ENCODE measurements around the gene CFAP77.

Gene CFAP77

DNA sequence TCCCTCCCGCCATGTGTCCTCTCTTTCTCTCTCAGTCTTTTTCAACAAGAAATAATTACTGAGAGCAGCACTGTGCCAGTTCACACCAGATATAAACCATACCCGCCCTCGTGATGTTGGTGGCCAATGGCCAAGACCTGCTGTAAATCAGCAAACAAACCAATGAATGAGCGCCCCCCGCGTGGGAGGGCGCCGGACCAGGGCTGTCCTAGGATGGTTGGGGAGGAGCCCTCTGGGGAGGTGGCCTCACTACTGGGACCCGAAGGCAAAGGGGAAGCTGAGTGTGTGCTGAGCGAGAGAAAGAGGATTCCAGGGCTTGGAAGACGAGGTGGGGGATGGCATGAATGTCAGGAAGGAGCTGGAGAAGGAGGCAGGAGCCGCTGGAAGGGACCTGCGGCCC is 121.2 kb downstream of the CFAP77 start:
- H3K36me3 ChIP-seq (ENCODE audit: control insufficient read depth in 1 of 2, insufficient read depth in 2 of 2, low read length in 2 of 2): no peaks in the 10 kb centered on the region
- H3K9ac ChIP-seq (ENCODE audit: low read depth in 1 of 2, low read length in 2 of 2): no peak overlapping the region
- no peak overlapping the region for H3K27ac ChIP-seq (ENCODE audit: low read depth, low read length)
- no peaks in the 10 kb centered on the region for H3K9me3 ChIP-seq (ENCODE audit: control insufficient read depth in 1 of 2, low read length in 2 of 2)
- H3K27me3 ChIP-seq (ENCODE audit: control insufficient read depth in 1 of 2, insufficient read depth in 2 of 2, low read length in 2 of 2): peaks cover 0 to 6% of the 10 kb centered on the region in 2 donors
- H3K4me3 ChIP-seq (ENCODE audit: low read depth in 1 of 2, low read length in 2 of 2): no peak overlapping the region
- H3K4me1 ChIP-seq (ENCODE audit: control insufficient read depth in 1 of 2, insufficient read depth in 2 of 2, low read length in 2 of 2): no peaks in the 10 kb centered on the region

GRCh38 chr9:132531710-132532570 is 121.9 kb downstream of the CFAP77 start:
- Histone ChIP-seq H3K27ac (ENCODE audit: low read depth, low read length) (no peak overlapping the region), H3K9me3 (ENCODE audit: control insufficient read depth in 1 of 2, low read length in 2 of 2) (no peaks in the 10 kb centered on the region), H3K27me3 (ENCODE audit: control insufficient read depth in 1 of 2, insufficient read depth in 2 of 2, low read length in 2 of 2) (peaks cover 0 to 6% of the 10 kb centered on the region in 2 donors), H3K36me3 (ENCODE audit: control insufficient read depth in 1 of 2, insufficient read depth in 2 of 2, low read length in 2 of 2) (no peaks in the 10 kb centered on the region), H3K9ac (ENCODE audit: low read depth in 1 of 2, low read length in 2 of 2) (no peak overlapping the region), H3K4me3 (ENCODE audit: low read depth in 1 of 2, low read length in 2 of 2) (no peak overlapping the region), H3K4me1 (ENCODE audit: control insufficient read depth in 1 of 2, insufficient read depth in 2 of 2, low read length in 2 of 2) (no peaks in the 10 kb centered on the region)

DNA sequence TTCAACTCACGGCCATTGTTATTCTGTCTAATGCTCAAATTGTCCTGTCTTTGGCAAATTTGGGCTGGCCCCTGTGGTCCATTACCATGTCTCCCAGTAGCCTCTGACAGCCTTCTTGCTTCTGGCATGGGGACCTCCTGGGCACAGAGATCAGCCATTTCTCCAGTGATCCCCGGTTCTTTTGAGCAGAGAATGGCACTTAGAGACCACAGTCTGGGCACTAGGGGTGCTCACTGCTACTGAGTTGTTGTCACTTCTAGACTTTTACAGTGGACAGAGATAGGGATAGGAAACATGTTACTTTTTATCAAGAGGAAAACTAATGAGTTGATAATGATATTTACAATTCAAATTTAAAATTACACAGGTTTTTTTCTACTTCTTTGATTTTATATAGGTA is 124.8 kb downstream of the CFAP77 start:
- H3K4me3 ChIP-seq (ENCODE audit: low read depth in 1 of 2, low read length in 2 of 2): no peak overlapping the region

DNA sequence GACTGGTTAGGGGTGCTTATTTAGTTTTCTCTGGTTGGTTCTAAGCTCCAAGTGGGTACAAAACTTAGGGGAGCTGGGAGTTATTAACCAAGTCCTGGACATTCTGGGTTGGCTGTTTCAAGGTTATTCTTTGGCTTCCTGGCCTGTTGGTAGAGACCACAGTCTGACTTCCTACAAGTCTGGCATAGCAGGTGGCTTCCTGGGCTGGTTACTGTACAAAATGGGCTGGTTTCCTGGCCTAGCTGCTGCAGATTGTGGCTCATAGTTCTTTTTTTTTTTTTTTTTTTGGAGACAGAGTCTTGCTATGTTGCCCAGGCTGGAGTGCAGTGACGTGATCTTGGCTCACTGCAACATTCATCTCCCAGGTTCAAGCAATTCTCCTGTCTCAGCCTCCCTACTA is 126.1 kb downstream of the CFAP77 start:
- Histone ChIP-seq H3K9ac (ENCODE audit: low read depth in 1 of 2, low read length in 2 of 2) (no peak overlapping the region), H3K27ac (ENCODE audit: low read depth, low read length) (no peak overlapping the region), H3K9me3 (ENCODE audit: control insufficient read depth in 1 of 2, low read length in 2 of 2) (no peaks in the 10 kb centered on the region), H3K27me3 (ENCODE audit: control insufficient read depth in 1 of 2, insufficient read depth in 2 of 2, low read length in 2 of 2) (peaks cover 0 to 6% of the 10 kb centered on the region in 2 donors), H3K4me3 (ENCODE audit: low read depth in 1 of 2, low read length in 2 of 2) (no peak overlapping the region), H3K4me1 (ENCODE audit: control insufficient read depth in 1 of 2, insufficient read depth in 2 of 2, low read length in 2 of 2) (no peaks in the 10 kb centered on the region), H3K36me3 (ENCODE audit: control insufficient read depth in 1 of 2, insufficient read depth in 2 of 2, low read length in 2 of 2) (no peaks in the 10 kb centered on the region)

More for the DNA sequence above, 124.8 kb downstream of the CFAP77 start:
- peaks cover 0 to 6% of the 10 kb centered on the region in 2 donors for H3K27me3 ChIP-seq (ENCODE audit: control insufficient read depth in 1 of 2, insufficient read depth in 2 of 2, low read length in 2 of 2)
- no peak overlapping the region for H3K9ac ChIP-seq (ENCODE audit: low read depth in 1 of 2, low read length in 2 of 2)
- H3K9me3 ChIP-seq (ENCODE audit: control insufficient read depth in 1 of 2, low read length in 2 of 2): no peaks in the 10 kb centered on the region
- no peaks in the 10 kb centered on the region for H3K4me1 ChIP-seq (ENCODE audit: control insufficient read depth in 1 of 2, insufficient read depth in 2 of 2, low read length in 2 of 2)
- no peak overlapping the region for H3K27ac ChIP-seq (ENCODE audit: low read depth, low read length)
- no peaks in the 10 kb centered on the region for H3K36me3 ChIP-seq (ENCODE audit: control insufficient read depth in 1 of 2, insufficient read depth in 2 of 2, low read length in 2 of 2)

GRCh38 chr9:132537352-132537751 is 127.3 kb downstream of the CFAP77 start:
- no peaks in the 10 kb centered on the region for H3K36me3 ChIP-seq (ENCODE audit: control insufficient read depth in 1 of 2, insufficient read depth in 2 of 2, low read length in 2 of 2)
- no peaks in the 10 kb centered on the region for H3K4me1 ChIP-seq (ENCODE audit: control insufficient read depth in 1 of 2, insufficient read depth in 2 of 2, low read length in 2 of 2)
- no peak overlapping the region for H3K27ac ChIP-seq (ENCODE audit: low read depth, low read length)
- no peaks in the 10 kb centered on the region for H3K27me3 ChIP-seq (ENCODE audit: control insufficient read depth in 1 of 2, insufficient read depth in 2 of 2, low read length in 2 of 2)
- H3K9ac ChIP-seq (ENCODE audit: low read depth in 1 of 2, low read length in 2 of 2): no peak overlapping the region
- H3K4me3 ChIP-seq (ENCODE audit: low read depth in 1 of 2, low read length in 2 of 2): no peak overlapping the region
- H3K9me3 ChIP-seq (ENCODE audit: control insufficient read depth in 1 of 2, low read length in 2 of 2): no peaks in the 10 kb centered on the region

- Histone ChIP-seq H3K36me3 (ENCODE audit: control insufficient read depth in 1 of 2, insufficient read depth in 2 of 2, low read length in 2 of 2) (no peaks in the 10 kb centered on the region), H3K4me1 (ENCODE audit: control insufficient read depth in 1 of 2, insufficient read depth in 2 of 2, low read length in 2 of 2) (no peaks in the 10 kb centered on the region), H3K27ac (ENCODE audit: low read depth, low read length) (no peak overlapping the region), H3K4me3 (ENCODE audit: low read depth in 1 of 2, low read length in 2 of 2) (no peak overlapping the region), H3K9ac (ENCODE audit: low read depth in 1 of 2, low read length in 2 of 2) (no peak overlapping the region), H3K9me3 (ENCODE audit: control insufficient read depth in 1 of 2, low read length in 2 of 2) (no peaks in the 10 kb centered on the region), H3K27me3 (ENCODE audit: control insufficient read depth in 1 of 2, insufficient read depth in 2 of 2, low read length in 2 of 2) (no peaks in the 10 kb centered on the region)
Measured at GRCh38 chr9:132538071-132538470, 128.1 kb downstream of the CFAP77 start.

DNA sequence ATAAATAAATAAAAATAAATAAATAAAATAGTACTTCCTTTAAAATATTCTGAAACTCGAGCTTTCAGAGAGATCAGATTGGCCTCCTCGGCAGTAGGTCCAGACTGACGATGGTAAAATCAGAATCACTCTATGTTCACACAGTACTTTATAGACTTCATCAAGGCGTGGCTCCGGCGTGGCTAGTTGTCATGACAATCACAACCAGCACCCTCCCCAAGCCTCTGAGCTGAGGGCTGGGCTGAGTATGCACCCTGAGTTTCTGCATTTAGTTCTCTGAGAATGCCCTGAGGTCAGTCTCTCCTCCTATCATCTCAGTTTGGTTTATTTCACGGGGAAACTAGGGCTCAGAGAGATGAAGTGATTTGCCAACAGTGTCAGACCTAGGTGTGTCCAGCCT is 129.1 kb downstream of the CFAP77 start:
- Histone ChIP-seq H3K27ac (ENCODE audit: low read depth, low read length) (no peak overlapping the region), H3K9me3 (ENCODE audit: control insufficient read depth in 1 of 2, low read length in 2 of 2) (no peaks in the 10 kb centered on the region), H3K36me3 (ENCODE audit: control insufficient read depth in 1 of 2, insufficient read depth in 2 of 2, low read length in 2 of 2) (no peaks in the 10 kb centered on the region), H3K27me3 (ENCODE audit: control insufficient read depth in 1 of 2, insufficient read depth in 2 of 2, low read length in 2 of 2) (no peaks in the 10 kb centered on the region), H3K9ac (ENCODE audit: low read depth in 1 of 2, low read length in 2 of 2) (no peak overlapping the region), H3K4me1 (ENCODE audit: control insufficient read depth in 1 of 2, insufficient read depth in 2 of 2, low read length in 2 of 2) (no peaks in the 10 kb centered on the region), H3K4me3 (ENCODE audit: low read depth in 1 of 2, low read length in 2 of 2) (no peak overlapping the region)

- no peak overlapping the region for H3K4me3 ChIP-seq (ENCODE audit: low read depth in 1 of 2, low read length in 2 of 2)
- H3K36me3 ChIP-seq (ENCODE audit: control insufficient read depth in 1 of 2, insufficient read depth in 2 of 2, low read length in 2 of 2): no peaks in the 10 kb centered on the region
- no peak overlapping the region for H3K9ac ChIP-seq (ENCODE audit: low read depth in 1 of 2, low read length in 2 of 2)
- no peaks in the 10 kb centered on the region for H3K4me1 ChIP-seq (ENCODE audit: control insufficient read depth in 1 of 2, insufficient read depth in 2 of 2, low read length in 2 of 2)
- H3K27me3 ChIP-seq (ENCODE audit: control insufficient read depth in 1 of 2, insufficient read depth in 2 of 2, low read length in 2 of 2): peaks cover 0 to 4% of the 10 kb centered on the region in 2 donors
- H3K9me3 ChIP-seq (ENCODE audit: control insufficient read depth in 1 of 2, low read length in 2 of 2): no peaks in the 10 kb centered on the region
- H3K27ac ChIP-seq (ENCODE audit: low read depth, low read length): no peak overlapping the region
Measured at GRCh38 chr9:132541051-132541450, 131.0 kb downstream of the CFAP77 start.

DNA sequence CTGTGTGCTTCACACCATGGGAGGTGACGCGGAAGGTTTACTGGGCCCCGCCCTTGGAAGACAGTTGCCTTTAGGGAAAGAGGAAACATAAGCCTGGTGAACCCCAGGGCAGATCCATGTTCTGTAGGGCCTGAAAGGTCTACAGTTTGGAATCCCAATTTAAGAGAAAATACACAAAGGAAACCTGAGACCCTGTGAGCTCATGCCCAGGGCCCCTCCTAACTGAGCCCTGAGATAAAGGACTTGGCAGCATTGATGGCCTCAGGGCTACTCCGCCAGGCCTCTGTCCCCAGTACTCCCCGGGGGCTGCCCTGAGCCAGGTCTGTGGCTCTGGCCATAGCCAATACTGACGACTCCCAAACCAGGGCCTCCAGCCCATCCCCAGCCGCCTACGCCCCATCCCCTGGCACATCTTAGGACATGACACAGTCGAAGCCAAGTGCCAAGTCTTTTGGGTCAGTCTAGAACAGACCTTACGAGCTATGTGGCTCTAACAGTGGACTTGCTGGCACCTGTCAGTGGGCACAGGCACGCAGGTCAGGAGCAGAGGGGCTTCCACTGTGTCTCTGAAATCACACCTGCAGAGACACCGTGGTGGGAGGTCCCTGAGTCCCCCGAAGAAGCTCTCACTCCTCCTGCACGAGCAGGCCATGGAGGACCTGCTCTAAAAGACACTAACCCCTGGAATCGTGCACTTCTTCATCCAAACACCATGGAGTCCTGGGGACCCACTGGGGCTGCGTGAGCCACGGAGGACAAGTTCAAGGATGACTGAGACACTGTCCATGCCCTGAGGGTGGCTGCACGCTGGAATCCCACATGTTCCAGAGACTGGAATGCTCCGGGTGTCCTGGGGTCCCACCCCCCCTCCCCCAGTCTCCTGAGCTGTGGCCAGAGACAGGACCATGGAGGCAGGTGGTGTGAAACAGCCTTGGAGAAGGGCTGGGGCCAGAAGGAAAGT is 132.1 kb downstream of the CFAP77 start:
- Histone ChIP-seq H3K9ac (ENCODE audit: low read depth in 1 of 2, low read length in 2 of 2) (no peak overlapping the region), H3K4me1 (ENCODE audit: control insufficient read depth in 1 of 2, insufficient read depth in 2 of 2, low read length in 2 of 2) (no peaks in the 10 kb centered on the region), H3K27me3 (ENCODE audit: control insufficient read depth in 1 of 2, insufficient read depth in 2 of 2, low read length in 2 of 2) (peaks cover 9 to 11% of the 10 kb centered on the region in 2 donors), H3K4me3 (ENCODE audit: low read depth in 1 of 2, low read length in 2 of 2) (no peak overlapping the region), H3K36me3 (ENCODE audit: control insufficient read depth in 1 of 2, insufficient read depth in 2 of 2, low read length in 2 of 2) (no peaks in the 10 kb centered on the region), H3K9me3 (ENCODE audit: control insufficient read depth in 1 of 2, low read length in 2 of 2) (no peaks in the 10 kb centered on the region), H3K27ac (ENCODE audit: low read depth, low read length) (no peak overlapping the region)

- Histone ChIP-seq H3K4me3 (ENCODE audit: low read depth in 1 of 2, low read length in 2 of 2) (no peak overlapping the region), H3K9ac (ENCODE audit: low read depth in 1 of 2, low read length in 2 of 2) (no peak overlapping the region), H3K27ac (ENCODE audit: low read depth, low read length) (no peak overlapping the region), H3K36me3 (ENCODE audit: control insufficient read depth in 1 of 2, insufficient read depth in 2 of 2, low read length in 2 of 2) (no peaks in the 10 kb centered on the region), H3K4me1 (ENCODE audit: control insufficient read depth in 1 of 2, insufficient read depth in 2 of 2, low read length in 2 of 2) (no peaks in the 10 kb centered on the region), H3K9me3 (ENCODE audit: control insufficient read depth in 1 of 2, low read length in 2 of 2) (no peaks in the 10 kb centered on the region), H3K27me3 (ENCODE audit: control insufficient read depth in 1 of 2, insufficient read depth in 2 of 2, low read length in 2 of 2) (peaks cover 9 to 11% of the 10 kb centered on the region in 2 donors)
Measured at GRCh38 chr9:132543251-132543650, 133.2 kb downstream of the CFAP77 start.
